ENCODE results near the gene ST7. TPM values are rescaled to one million over a fixed set of nuclear protein-coding genes. Genes with fewer than 3 reads are reported as not detected.

ST7 gene
- polyA plus RNA-seq, 1 donor from 2014 or later = 76.8 TPM

GRCh38 chr7:116953906-116954838, 871 bp downstream of the ST7 start:
- Histone ChIP-seq H3K79me2 (replicated peaks; ENCODE audit: insufficient read depth, low read length) (no peaks in the 10 kb centered on the region), H2AFZ (ENCODE audit: low read depth, low read length) (peak overlapping the region; percentile 47), H3F3A (ENCODE audit: insufficient read depth, low read length, poor library complexity, severe bottlenecking) (peaks cover 10% of the 10 kb centered on the region), H3K9me3 (ENCODE audit: low read length) (no peaks in the 10 kb centered on the region), H3K9ac (ENCODE audit: low read length) (peak overlapping the region; percentile 62), H3K9me2 (ENCODE audit: insufficient read depth, low read length) (no peaks in the 10 kb centered on the region), H3K4me2 (ENCODE audit: low read length) (peak overlapping the region; percentile 71), H3K27ac (ENCODE audit: low read length) (no peak overlapping the region), H3K36me3 (ENCODE audit: insufficient read depth, low read length) (no peaks in the 10 kb centered on the region), H4K20me1 (ENCODE audit: insufficient read depth) (no peaks in the 10 kb centered on the region), H3K27me3 (ENCODE audit: insufficient read depth, low read depth, low read length) (no peaks in the 10 kb centered on the region), H3K4me3 (ENCODE audit: low read length) (peak overlapping the region; percentile 70)
- TF ChIP-seq POLR2AphosphoS5 (IDR thresholded peaks at IDR 0.05) (peak; percentile 36), CTCF (IDR thresholded peaks at IDR 0.05; ENCODE audit: poor library complexity, severe bottlenecking) (peak; percentile 9), RAD21 (conservative IDR thresholded peaks at IDR 0.05) (no peak), SMC3 (conservative IDR thresholded peaks at IDR 0.05; ENCODE audit: poor library complexity) (no peak), TAF1 (IDR thresholded peaks at IDR 0.05; ENCODE audit: low read depth) (no peak), MXI1 (conservative IDR thresholded peaks at IDR 0.05; ENCODE audit: poor library complexity, severe bottlenecking) (peak; percentile 53)

DNA sequence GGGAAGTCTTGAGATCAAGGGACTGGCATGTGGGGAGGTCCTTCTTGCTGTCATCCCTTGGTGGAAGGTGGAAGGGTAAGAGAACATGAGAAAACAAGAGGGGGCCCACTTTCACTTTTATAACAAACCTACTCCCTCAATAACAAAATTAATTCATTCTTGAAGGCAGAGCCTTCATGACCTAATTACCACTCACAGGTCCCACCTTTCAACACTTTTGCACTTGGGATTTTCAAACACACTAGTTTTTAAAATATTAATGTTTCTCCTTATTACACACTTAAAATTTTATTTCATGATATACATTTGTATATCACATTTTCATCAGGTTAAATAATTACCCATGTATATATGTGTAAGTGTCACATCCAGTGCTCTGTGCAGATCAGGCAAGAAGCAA, 2.0 kb downstream of the ST7 start:
- Histone ChIP-seq H3K27me3 (ENCODE audit: insufficient read depth, low read depth, low read length) (no peaks in the 10 kb centered on the region), H3K4me2 (ENCODE audit: low read length) (no peak overlapping the region), H3K36me3 (ENCODE audit: insufficient read depth, low read length) (no peaks in the 10 kb centered on the region), H3K9me3 (ENCODE audit: low read length) (no peaks in the 10 kb centered on the region), H4K20me1 (ENCODE audit: insufficient read depth) (no peaks in the 10 kb centered on the region), H3K4me3 (ENCODE audit: low read length) (no peak overlapping the region), H2AFZ (ENCODE audit: low read depth, low read length) (no peak overlapping the region), H3K9ac (ENCODE audit: low read length) (no peak overlapping the region), H3F3A (ENCODE audit: insufficient read depth, low read length, poor library complexity, severe bottlenecking) (peaks cover 10% of the 10 kb centered on the region), H3K27ac (ENCODE audit: low read length) (no peak overlapping the region), H3K79me2 (replicated peaks; ENCODE audit: insufficient read depth, low read length) (no peaks in the 10 kb centered on the region), H3K9me2 (ENCODE audit: insufficient read depth, low read length) (no peaks in the 10 kb centered on the region)
- TF ChIP-seq POLR2AphosphoS5 (IDR thresholded peaks at IDR 0.05) = no peak
- TF ChIP-seq CTCF (IDR thresholded peaks at IDR 0.05; ENCODE audit: poor library complexity, severe bottlenecking) = no peak
- TF ChIP-seq SMC3 (conservative IDR thresholded peaks at IDR 0.05; ENCODE audit: poor library complexity) = no peak
- no peak for TF ChIP-seq MXI1 (conservative IDR thresholded peaks at IDR 0.05; ENCODE audit: poor library complexity, severe bottlenecking)
- no peak for TF ChIP-seq EZH2 (IDR thresholded peaks at IDR 0.05; ENCODE audit: borderline replicate concordance, insufficient read depth, low read length, poor library complexity, severe bottlenecking)
- TF ChIP-seq RAD21 (conservative IDR thresholded peaks at IDR 0.05) = no peak
- TF ChIP-seq REST (IDR thresholded peaks at IDR 0.05; ENCODE audit: borderline replicate concordance) = no peak
- no peak for TF ChIP-seq TAF1 (IDR thresholded peaks at IDR 0.05; ENCODE audit: low read depth)
- no peak for TF ChIP-seq EP300 (conservative IDR thresholded peaks at IDR 0.05; ENCODE audit: poor library complexity, severe bottlenecking)
